ENCODE data around the gene GET3.
"Not testable (repeated sequence)": the region's sequence is repeated elsewhere in the genome, so short reads cannot be mapped to it uniquely, and the experiment has no call there.

GET3 gene

GRCh38 chr19:12796146-12797071 is 59.1 kb downstream of the GET3 start:
- H3K4me3 ChIP-seq (ENCODE audit: low read depth, low read length) = no peak overlapping the region
- ChIA-PET CTCF (interaction anchor here (0.6 to 18.0 kb wide), 36 partner anchors 8 to 237 kb away, joined by 3 to 1565 read pairs (median 5); partner anchors contain the start of genes BEST2, GET3, HOOK2 and RNASEH2A), POLR2A (interaction anchor here (1.3 to 2.7 kb wide), 3 partner anchors 18 to 136 kb away, joined by 4 to 15 read pairs (median 11); no protein-coding TSS in a partner anchor)
- DNase-seq (ENCODE audit: low read depth, low spot score) = no peak
- TF ChIP-seq CTCF (IDR thresholded peaks at IDR 0.05; ENCODE audit: insufficient read depth, low read length, missing control alignments) = peak; percentile 92

- H3K4me3 ChIP-seq (ENCODE audit: low read depth, low read length) = no peak overlapping the region
- DNase-seq (ENCODE audit: low read depth, low spot score) = no peak
- no peak for TF ChIP-seq CTCF (IDR thresholded peaks at IDR 0.05; ENCODE audit: insufficient read depth, low read length, missing control alignments)
- POLR2A ChIA-PET = interaction anchor here (1.6 kb wide), 1 partner anchor 19 kb away, joined by 3 read pairs; no protein-coding TSS in a partner anchor
- CTCF ChIA-PET = interaction anchor here (1.3 to 18.0 kb wide), 19 partner anchors 9 to 122 kb away, joined by 4 to 1565 read pairs (median 12); partner anchors contain the start of genes BEST2, GET3, HOOK2 and RNASEH2A
These were observed 59.9 kb downstream of the GET3 start for GRCh38 chr19:12797141-12797587.

- DNase-seq (ENCODE audit: low read depth, low spot score); H3K4me3 ChIP-seq (ENCODE audit: low read depth, low read length): not testable (repeated sequence)
- POLR2A ChIA-PET = interaction anchor here (1.3 to 1.6 kb wide), 2 partner anchors 19 to 31 kb away, joined by 3 read pairs; no protein-coding TSS in a partner anchor
- CTCF ChIA-PET = interaction anchor here (1.5 to 18.0 kb wide), 13 partner anchors 8 to 123 kb away, joined by 4 to 1565 read pairs (median 16); partner anchors contain the start of genes BEST2, HOOK2, RNASEH2A and TNPO2
These were observed 60.3 kb downstream of the GET3 start for GRCh38 chr19:12797607-12798006.
